HG03064 (cell line): Measurements from ENCODE around the gene PCDHA3.
"Not testable (repeated sequence)": the region's sequence is repeated elsewhere in the genome, so short reads cannot be mapped to it uniquely, and the experiment has no call there.

Experiments used
- ATAC-seq: cut with Tn5 transposase; IDR thresholded peaks from one replicate; pipeline ENCODE4 v1.9.1; 2021; ENCODE audit warnings: low read depth; ENCODE audit not compliant: unreplicated experiment

PCDHA3 gene

DNA sequence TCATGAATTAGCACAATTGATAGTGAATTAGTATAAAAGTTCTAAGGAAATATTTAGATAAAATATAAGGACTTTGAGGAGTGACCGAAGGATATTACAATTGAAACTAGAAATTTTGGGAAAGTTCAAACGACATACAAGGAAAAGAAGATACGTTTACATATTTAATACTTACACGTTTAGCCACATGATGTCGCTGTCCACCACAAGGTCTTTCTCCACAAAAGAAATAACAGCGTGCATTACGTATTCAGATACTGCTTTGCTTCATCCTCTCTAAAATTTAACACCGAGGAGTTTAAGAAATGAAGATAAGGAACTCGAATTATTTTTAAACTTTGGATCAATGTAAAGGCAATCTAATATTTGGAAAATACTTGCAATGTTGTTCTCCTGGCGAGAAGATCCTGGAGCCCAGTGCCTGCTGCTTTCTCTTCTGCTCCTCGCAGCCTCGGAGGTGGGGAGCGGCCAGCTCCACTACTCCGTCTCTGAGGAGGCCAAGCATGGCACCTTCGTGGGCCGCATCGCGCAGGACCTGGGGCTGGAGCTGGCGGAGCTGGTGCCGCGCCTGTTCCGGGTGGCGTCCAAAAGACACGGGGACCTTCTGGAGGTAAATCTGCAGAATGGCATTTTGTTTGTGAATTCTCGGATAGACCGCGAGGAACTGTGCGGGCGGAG is at the start of gene PCDHA3:
Gene PCDHA3 (plus strand): TSS at position 242 of the 678 bp plus-strand sequence.
- ATAC-seq: no peak

DNA sequence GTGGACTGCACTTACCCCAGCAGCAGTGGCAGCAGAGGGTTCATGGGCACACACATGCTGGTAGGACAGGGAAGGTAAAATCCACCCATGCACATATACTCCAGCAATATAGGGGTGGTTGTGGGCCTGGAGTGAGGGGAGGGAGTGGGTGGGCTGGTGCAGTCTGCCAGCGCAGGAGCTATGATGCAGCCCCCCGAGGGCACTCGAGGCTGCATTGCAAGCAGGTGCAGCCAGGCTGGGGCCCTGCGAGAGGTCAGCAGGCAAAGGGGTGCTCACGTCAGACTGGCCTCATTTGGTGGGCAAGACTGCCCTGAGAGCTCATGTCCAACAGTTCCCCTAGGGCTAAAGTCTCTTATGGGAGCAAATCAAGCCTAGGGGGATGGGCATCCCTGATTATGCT is 47.3 kb upstream of the PCDHA3 start:
- no peak for ATAC-seq

DNA sequence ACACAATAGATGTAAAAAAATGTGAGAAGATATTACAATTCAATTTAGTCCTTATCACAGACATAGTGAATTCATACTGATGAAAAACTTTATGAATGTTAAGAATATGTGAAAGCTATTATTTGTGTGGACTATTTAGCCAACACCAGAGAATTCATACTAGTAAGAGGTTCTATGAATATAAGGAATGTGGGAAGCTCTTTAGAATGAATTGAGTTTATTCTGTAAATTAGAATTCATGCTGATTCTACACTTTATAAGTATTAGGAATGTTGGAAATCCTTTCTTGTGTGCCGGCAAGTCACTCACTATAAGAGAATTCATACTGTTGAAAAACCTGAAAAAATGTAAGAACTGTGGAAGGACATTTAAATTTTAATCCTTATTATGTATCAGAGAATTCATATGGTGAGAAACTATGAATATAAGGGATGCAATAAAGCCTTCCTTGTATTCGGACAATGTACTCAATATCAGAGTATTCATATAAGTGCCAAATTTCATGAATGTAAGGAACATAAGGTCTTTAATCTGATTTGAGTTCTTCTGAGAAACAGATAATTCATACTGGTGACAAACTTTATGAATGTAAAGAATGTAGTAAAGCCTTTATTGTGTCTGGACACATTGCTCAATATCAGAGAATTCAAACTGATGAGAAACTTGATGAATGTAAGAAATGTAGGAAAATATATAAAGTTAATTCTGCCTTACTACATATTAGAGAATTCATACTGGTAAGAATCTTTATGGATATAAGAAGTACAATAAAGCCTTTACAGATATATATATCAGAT is 36.5 kb upstream of the PCDHA3 start:
- no peak for ATAC-seq

DNA sequence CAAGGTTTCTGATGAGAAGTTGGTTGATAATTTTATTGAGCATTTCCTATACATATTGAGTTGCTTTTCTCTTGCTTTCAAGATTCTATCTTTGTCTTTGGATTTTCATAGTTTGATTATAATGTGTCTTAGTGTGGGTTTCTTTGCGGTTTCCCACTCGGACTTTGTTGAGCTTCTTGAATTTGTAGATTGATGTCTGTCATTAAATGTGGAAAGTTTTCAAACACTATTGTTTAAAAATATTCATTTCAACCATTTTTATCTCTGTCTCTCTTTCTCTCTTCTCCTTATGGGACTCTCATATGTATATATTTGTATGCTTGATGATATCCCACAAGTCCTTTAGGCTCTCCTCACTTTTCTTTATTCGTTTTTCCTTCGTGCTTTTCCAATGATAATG is 33.4 kb upstream of the PCDHA3 start:
- ATAC-seq: no peak

DNA sequence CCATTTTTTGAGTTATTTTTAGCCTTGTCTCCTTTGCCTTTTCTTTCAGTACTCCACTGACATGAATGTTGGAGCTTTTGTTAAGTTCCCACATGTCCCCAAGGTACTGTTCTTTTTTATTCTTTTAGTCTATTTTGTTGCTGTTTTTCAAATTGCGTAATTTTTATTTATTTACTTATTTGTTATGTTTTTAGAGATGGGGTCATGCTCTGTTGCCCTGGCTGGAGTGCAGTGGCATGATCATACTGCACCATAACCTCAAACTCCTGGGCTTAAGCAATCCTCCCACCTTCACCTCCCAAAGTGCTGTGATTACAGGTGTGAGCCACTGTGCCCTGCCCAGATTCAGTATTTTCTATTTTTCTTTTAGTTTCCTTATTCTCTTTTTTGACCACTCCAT is 20.3 kb upstream of the PCDHA3 start:
- no peak for ATAC-seq

DNA sequence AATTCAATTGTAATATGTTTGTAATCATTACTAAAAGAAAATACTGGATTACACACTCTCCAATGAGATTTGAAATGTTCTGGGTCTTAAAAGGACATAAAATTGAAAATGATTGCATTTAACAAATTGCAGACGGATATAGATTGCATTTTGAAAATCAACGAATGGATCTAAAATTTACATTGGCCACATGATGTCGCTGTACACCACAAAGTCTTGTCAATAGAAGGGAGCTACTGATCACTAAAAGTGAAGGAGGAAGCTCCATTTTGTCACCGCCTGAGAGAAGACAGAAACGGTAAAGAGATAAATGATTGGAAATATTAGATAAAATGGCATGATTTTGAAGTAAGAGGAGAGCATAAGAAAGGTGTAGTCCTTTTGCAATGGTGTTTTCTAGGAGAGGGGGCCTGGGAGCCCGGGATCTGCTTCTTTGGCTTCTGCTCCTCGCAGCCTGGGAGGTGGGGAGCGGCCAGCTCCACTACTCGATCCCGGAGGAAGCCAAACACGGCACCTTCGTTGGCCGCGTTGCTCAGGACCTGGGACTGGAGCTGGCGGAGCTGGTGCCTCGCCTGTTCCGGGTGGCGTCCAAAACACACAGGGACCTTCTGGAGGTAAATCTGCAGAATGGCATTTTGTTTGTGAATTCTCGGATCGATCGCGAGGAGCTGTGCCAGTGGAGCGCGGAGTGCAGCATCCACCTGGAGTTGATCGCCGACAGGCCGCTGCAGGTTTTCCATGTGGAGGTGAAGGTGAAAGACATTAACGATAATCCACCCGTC is 14.8 kb upstream of the PCDHA3 start, which contains the start of gene PCDHA1:
Gene PCDHA1 (plus strand): TSS at position 236 of the 782 bp plus-strand sequence.
- no peak for ATAC-seq

DNA sequence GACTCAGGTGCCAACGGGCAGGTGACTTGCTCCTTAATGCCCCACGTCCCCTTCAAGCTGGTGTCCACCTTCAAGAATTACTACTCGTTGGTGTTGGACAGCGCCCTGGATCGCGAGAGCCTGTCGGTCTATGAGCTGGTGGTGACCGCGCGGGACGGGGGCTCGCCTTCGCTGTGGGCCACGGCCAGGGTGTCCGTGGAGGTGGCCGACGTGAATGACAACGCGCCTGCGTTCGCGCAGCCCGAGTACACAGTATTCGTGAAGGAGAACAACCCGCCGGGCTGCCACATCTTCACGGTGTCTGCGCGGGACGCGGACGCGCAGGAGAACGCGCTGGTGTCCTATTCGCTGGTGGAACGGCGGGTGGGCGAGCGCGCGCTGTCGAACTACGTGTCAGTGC is 13.4 kb upstream of the PCDHA3 start:
- ATAC-seq: not testable (repeated sequence)

DNA sequence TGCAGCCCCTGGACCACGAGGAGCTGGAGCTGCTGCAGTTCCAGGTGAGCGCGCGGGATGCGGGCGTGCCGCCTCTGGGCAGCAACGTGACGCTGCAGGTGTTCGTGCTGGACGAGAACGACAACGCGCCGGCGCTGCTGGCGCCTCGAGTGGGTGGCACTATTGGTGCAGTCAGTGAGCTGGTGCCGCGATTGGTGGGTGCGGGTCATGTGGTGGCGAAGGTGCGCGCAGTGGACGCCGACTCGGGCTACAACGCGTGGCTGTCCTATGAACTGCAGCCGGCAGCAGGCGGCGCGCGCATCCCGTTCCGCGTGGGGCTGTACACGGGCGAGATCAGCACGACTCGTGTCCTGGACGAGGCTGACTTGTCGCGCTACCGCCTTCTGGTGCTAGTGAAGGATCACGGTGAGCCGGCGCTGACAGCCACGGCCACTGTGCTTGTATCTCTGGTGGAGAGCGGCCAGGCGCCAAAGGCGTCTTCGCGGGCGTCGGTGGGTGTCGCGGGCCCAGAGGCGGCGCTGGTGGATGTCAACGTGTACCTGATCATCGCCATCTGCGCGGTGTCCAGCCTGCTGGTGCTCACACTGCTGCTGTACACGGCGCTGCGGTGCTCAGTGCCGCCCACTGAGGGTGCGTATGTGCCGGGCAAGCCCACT is 12.9 kb upstream of the PCDHA3 start:
- not testable (repeated sequence) for ATAC-seq

DNA sequence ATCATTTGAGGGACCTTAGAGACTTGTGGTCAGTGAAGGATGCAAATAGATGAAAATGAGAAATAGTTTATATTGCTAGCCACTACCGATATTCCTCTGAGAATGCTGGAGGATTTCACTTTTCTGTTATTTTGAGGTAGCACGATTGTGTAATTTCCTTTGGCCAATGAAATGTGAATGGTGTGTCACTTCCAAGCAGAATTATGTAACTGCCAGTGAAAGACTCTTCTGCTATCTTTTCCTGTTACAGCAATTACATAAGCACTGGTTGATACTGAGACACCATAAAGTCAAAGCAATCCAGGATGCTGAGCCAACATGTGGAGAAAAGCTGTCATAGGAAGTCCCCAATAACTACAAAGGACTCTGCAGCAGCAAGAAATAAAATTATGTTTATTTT is 9.8 kb upstream of the PCDHA3 start:
- no peak for ATAC-seq

DNA sequence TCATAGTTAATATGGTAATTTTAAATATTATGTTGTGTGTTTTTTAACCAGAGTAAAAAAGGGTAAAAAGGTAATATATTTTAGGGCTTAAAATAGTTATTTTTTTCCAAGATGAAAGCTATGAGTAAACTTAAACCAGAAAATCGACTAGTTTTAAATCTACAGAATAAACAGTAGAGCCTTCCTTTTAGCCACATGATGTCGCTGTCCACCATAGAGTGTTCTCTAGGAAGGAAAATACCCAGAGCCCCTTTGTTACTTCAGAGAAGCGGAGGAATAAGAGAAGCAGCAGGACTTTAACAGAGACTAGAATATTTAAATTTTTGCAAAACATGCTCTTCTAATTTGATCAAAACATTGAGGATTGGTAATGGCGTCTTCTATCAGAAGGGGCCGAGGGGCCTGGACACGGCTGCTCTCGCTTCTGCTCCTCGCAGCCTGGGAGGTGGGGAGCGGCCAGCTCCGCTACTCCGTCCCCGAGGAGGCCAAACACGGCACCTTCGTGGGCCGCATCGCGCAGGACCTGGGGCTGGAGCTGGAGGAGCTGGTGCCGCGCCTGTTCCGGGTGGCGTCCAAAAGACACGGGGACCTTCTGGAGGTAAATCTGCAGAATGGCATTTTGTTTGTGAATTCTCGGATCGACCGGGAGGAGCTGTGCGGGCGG is 6.1 kb upstream of the PCDHA3 start, which contains the start of gene PCDHA2:
Gene PCDHA2 (plus strand): TSS at position 258 of the 664 bp plus-strand sequence.
- no peak for ATAC-seq

DNA sequence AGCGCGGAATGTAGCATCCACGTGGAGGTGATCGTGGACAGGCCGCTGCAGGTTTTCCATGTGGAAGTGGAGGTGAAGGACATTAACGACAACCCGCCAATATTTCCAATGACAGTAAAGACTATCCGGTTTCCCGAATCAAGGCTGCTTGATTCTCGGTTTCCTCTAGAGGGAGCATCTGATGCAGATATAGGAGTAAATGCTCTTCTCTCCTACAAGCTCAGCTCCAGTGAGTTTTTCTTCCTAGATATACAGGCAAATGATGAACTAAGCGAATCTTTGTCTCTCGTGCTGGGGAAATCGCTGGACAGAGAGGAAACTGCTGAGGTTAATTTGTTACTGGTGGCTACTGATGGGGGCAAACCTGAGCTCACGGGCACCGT is 5.6 kb upstream of the PCDHA3 start:
- ATAC-seq: no peak

DNA sequence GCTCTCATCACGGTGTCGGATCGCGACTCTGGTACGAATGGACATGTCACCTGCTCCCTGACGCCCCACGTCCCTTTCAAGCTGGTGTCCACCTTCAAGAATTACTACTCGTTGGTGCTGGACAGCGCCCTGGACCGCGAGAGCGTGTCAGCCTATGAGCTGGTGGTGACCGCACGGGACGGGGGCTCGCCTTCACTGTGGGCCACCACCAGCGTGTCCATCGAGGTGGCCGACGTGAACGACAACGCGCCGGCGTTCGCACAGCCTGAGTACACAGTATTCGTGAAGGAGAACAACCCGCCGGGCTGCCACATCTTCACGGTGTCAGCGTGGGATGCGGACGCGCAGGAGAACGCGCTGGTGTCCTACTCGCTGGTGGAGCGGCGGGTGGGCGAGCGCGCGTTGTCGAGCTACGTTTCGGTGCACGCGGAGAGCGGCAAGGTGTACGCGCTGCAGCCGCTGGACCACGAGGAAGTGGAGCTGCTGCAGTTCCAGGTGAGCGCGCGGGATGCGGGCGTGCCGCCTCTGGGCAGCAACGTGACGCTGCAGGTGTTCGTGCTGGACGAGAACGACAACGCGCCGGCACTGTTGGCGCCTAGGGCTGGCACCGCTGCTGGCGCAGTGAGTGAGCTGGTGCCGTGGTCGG is 4.7 kb upstream of the PCDHA3 start:
- not testable (repeated sequence) for ATAC-seq

DNA sequence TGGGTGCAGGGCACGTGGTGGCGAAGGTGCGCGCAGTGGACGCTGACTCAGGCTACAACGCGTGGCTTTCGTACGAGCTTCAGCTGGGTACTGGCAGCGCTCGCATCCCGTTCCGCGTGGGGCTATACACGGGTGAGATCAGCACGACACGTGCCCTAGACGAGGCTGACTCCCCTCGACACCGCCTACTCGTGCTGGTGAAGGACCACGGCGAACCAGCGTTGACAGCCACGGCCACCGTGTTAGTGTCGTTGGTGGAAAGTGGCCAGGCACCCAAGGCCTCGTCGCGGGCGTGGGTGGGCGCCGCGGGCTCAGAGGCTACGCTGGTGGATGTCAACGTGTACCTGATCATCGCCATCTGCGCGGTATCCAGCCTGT is 4.2 kb upstream of the PCDHA3 start:
- no peak for ATAC-seq

DNA sequence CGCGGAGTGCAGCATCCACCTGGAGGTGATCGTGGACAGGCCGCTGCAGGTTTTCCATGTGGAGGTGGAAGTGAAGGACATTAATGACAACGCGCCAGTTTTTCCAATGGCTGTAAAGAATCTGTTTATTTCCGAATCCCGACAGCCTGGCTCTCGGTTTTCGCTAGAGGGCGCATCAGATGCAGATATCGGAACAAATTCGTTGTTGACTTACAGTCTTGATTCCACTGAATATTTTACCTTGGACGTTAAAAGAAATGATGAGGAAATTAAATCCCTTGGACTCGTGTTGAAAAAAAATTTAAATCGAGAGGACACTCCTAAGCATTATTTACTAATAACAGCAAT is 611 bp downstream of the PCDHA3 start:
- ATAC-seq: no peak

DNA sequence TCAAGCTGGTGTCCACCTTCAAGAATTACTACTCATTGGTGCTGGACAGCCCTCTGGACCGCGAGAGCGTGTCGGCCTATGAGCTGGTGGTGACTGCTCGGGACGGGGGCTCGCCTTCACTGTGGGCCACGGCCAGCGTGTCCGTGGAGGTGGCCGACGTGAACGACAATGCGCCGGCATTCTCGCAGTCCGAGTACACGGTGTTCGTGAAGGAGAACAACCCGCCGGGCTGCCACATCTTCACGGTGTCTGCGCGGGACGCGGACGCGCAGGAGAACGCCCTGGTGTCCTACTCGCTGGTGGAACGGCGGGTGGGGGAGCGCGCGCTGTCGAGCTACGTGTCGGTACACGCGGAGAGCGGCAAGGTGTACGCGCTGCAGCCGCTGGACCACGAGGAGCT is 1.5 kb downstream of the PCDHA3 start:
- ATAC-seq: not testable (repeated sequence)

DNA sequence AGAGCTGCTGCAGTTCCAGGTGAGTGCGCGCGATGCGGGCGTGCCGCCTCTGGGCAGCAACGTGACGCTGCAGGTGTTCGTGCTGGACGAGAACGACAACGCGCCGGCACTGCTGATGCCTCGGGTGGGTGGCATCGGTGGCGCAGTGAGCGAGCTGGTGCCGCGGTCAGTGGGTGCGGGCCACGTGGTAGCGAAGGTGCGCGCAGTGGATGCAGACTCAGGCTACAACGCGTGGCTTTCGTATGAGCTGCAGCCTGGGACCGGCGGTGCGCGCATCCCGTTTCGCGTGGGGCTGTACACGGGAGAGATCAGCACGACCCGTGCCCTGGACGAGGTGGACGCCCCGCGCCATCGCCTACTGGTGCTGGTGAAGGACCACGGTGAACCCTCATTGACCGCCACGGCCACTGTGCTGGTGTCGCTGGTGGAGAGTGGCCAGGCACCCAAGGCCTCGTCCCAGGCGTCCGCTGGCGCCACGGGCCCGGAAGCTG is 2.0 kb downstream of the PCDHA3 start:
- ATAC-seq: no peak

DNA sequence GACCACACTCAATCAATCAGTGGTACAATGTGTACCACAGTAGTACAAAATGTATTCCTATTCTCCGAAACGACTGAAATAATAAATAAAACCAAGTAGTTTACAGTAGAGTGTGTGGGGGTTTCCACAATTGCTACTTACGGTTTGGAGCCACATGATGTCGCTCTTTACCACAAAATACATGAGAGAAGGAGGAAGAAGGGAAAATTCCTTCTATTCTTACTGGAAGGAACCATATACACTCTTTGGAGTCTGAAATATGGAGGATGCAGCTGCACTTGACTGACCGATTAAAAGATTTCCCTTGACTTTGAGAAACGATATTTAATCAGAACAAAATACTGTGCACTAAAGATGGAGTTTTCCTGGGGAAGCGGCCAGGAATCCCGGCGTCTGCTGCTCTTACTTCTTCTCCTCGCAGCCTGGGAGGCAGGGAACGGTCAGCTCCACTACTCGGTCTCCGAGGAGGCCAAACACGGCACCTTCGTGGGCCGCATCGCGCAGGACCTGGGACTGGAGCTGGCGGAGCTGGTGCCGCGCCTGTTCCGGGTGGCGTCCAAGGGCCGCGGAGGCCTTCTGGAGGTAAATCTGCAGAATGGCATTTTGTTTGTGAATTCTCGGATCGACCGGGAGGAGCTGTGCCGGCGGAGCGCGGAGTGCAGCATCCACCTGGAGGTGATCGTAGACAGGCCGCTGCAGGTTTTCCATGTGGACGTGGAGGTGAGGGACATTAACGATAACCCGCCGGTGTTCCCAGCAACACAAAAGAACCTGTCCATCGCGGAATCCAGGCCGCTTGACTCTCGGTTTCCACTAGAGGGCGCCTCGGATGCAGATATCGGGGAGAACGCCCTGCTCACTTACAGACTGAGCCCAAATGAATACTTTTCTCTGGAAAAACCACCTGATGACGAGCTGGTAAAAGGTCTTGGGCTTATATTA is 6.2 kb downstream of the PCDHA3 start, which contains the start of gene PCDHA4:
Gene PCDHA4 (plus strand): TSS at position 235 of the 942 bp plus-strand sequence.
- no peak for ATAC-seq

DNA sequence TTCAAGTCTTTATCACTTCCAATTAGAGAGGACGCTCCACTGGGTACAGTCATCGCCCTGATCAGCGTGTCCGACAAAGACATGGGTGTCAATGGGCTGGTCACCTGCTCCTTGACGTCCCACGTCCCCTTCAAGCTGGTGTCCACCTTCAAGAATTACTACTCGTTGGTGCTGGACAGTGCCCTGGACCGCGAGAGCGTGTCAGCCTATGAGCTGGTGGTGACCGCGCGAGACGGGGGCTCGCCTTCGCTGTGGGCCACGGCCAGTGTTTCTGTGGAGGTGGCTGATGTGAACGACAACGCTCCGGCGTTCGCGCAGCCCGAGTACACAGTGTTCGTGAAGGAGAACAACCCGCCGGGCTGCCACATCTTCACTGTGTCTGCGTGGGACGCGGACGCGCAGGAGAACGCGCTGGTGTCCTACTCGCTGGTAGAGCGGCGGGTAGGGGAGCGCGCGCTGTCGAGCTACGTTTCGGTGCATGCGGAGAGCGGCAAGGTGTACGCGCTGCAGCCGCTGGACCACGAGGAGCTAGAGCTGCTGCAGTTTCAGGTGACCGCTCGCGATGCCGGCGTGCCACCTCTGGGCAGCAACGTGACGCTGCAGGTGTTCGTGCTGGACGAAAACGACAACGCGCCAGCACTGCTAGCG is 7.5 kb downstream of the PCDHA3 start:
- ATAC-seq: not testable (repeated sequence)
